ENCODE measurements around the gene PLAC8. TPM values are rescaled to one million over a fixed set of nuclear protein-coding genes. Genes with fewer than 3 reads are reported as not detected.
"Not testable (repeated sequence)": the region's sequence is repeated elsewhere in the genome, so short reads cannot be mapped to it uniquely, and the experiment has no call there.

The PLAC8 gene, protein sequence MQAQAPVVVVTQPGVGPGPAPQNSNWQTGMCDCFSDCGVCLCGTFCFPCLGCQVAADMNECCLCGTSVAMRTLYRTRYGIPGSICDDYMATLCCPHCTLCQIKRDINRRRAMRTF
- total RNA-seq: 2.4 TPM

GRCh38 chr4:83114576-83114975 is at the start of gene PLAC8:
TSS of gene PLAC8 (minus strand) at chr4:83114729. CDS start at chr4:83107921, 6,808 bp downstream.
- DNase-seq: no peak

DNA sequence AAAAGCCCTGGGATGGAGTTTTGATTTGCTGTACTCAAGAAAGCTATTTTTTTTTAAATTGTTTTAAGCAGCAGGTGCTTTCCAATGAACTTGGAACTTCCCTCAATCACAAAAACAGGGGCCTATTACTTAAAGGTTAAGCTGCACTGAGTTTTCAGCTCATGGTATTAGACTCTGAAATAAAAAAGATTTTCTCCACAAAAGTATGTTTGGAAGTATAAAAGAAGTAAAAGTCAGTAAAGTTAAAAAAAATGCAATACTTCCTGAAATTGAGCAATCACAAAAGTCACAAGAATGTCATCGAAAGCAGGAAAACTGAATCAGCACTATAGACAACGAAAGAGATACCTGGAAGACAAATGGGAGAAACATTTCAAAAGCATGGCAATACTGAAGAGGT is 38.9 kb upstream of the PLAC8 start:
- DNase-seq: no peak

GRCh38 chr4:83152746-83153145 is 38.2 kb upstream of the PLAC8 start:
- DNase-seq: no peak

DNA sequence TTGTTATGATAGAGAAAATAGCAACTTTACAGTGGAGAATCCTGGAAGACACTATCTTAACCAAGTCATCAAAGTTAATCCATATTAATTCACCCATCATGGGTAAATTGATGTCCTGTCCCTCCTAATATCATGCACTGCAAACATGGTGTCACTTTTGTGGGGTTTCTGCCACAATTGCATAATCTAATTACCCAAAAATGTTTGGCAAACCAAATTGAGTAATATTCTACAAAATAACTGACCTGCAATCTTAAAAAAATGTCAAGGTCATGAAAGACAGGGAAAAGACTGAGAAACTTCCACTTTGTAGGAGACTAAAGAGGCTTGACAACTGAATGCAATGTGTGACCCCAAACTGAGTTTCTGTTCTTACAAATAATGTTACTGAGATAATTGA is 37.1 kb upstream of the PLAC8 start:
- no peak for DNase-seq

- no peak for DNase-seq
These were observed 36.3 kb upstream of the PLAC8 start for GRCh38 chr4:83150653-83151330.

DNA sequence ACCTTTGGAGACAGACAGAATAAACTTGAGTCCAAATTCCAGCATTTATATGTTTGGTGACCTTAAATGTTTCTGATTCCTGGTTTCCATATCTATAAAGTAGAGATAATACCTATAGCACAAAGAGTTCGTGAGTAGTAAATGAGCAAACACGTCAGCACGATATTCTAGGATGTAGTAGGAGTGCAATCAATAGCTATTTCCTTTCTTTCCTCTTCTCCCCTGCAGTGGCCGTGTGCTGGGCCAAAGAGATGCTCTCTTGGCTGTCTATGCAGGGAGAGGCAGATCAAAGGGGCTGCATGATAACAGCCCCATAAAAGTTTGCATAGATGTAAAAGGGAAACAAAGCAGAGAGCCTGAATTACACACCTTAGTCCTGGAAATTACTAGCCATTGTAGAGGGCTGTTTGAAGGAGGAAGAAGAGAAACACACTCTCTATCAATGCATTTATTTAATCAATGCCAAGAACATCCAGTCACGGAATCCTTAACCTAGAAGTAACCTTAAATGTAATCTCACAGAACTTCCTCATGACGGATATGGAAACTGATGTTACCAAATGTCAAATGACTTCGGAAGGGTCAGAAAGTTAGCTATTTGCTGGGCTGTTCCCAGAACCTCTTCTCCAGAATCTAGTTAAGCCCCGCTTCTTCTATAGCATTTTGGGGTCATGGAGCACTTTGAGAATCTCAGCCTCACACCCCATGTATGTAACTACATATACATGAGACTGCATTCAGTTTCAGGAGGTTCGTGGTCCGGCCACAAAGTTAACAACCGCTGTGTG is 35.5 kb upstream of the PLAC8 start:
- DNase-seq: no peak

GRCh38 chr4:83146841-83147240 is 32.3 kb upstream of the PLAC8 start:
- DNase-seq: no peak

DNA sequence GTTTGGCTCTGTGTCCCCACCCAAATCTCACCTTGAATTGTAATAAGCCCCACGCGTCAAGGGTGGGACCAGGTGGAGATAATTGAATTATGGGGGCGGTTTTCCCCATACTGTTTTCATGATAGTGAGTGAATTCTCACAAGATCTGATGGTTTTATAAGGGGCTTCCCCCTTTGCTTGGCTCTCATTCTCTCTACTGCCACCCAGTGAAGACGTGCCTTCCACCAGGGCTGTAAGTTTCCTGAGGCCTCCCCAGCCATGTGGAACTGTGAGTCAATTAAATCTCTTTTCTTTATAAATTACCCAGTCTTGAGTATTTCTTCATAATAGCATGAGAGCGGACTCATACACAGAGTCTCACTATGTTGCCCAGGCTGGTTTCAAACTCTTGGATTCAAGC is 31.2 kb upstream of the PLAC8 start:
- not testable (repeated sequence) for DNase-seq

GRCh38 chr4:83139514-83140156 is 25.1 kb upstream of the PLAC8 start:
- no peak for DNase-seq

DNA sequence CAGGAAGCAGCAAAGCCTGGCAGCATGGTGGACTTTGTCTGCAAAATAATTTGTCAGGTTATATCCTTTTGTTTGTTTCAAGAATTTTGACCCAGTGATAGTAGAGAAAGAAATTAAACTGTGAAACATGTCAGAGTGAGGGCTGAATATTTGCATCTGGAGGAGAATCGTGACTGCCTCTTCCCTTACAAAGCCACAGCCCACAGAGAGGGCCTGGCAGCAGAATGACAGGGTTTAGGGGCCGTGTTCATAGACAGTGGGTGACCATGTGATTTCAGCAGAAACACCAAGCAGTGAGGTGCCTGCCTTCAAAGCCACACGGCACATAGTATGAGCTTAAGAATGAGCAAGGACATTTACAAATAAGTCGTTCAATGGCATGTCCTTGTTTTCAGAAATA is 24.4 kb upstream of the PLAC8 start:
- DNase-seq: no peak

- DNase-seq: no peak
These were observed 17.5 kb upstream of the PLAC8 start for GRCh38 chr4:83132065-83132464.

GRCh38 chr4:83129264-83129663 is 14.7 kb upstream of the PLAC8 start:
- DNase-seq: no peak

DNA sequence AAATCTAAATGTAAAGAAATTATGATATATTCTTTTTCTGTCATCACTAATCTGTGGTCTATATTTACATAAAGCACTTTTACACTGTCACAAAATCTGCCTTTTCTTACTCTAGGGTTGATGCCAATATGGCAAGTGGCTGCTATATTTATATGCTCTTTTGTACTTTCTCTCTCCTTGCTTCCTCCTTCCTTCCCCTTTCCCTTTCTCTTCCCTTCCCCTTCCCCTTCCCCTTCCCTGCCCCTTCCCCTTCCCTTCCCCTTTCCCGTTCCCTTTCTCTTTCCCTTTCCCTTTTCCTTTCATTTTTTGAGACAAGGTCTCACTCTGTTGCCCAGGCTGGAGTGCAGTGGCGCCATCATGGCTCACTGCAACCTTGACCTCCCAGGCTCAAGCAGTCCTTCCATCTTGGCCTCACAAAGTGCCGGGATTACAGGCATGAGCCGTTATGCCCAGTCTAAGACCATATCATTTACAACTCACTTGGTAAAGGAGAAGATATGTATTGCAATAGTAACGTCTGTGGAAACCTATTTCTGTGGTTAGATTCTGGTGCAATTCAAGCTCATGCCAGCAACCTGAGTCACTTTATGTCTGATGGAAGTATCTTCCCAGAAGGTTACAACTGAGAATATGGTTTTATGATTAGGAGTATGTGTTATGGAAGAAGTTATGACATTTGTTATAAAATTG is 13.9 kb upstream of the PLAC8 start:
- no peak for DNase-seq

DNA sequence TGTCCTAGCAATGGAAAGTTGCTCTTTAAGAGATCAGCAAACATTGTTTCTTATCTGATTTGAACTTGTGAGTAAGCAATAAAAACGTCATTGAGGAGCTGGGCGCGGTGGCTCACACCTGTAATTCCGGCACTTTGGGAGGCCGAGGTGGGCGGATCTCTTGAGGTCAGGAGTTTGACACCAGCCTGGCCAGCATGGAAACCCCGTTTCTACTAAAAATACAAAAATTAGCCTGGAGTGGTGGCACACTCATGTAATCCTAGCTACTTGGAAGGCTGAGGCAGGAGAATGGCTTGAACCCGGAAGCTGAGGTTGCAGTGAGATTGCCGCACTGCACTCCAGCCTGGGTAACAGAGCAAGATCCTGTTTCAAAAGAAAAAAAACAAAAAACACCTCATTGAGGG is 11.2 kb upstream of the PLAC8 start:
- no peak for DNase-seq

DNA sequence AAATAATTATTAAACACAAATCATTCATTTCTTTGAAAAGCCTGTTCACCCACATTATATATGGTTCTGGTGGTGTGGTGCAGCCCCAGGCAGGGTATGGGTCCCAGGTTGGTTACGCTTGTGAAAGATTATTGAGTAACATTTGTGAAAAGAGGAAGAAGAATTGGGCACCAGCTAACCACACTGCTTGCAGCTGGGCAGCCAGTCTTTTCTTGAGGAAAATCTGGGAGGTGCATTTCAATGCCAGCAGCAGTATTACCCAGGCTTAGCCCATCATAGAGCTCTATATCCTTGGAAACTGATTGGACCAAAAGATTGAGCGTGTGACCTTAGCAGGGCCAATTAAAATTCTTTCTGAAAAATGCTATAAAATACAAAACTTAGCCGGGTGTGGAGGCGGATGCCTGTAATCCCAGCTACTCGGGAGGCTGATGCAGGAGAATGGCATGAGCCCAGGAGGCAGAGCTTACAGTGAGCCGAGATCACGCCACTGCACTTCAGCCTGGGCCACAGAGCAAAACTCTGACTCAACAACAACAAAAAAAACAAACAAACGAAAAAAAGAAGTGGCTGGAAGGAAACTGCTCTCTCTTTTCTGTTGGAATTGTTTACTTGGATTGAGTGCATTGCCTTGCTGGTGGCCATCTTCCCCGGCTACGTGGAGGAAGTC is 9.7 kb upstream of the PLAC8 start:
- DNase-seq: no peak

- DNase-seq: no peak
These were observed 6.7 kb upstream of the PLAC8 start for GRCh38 chr4:83121246-83121645.

- DNase-seq: no peak
These were observed 4.3 kb upstream of the PLAC8 start for GRCh38 chr4:83118869-83119268.

GRCh38 chr4:83115656-83116285 is 1.2 kb upstream of the PLAC8 start:
- DNase-seq: no peak

GRCh38 chr4:83115000-83115399 is 471 bp upstream of the PLAC8 start:
- no peak for DNase-seq

DNA sequence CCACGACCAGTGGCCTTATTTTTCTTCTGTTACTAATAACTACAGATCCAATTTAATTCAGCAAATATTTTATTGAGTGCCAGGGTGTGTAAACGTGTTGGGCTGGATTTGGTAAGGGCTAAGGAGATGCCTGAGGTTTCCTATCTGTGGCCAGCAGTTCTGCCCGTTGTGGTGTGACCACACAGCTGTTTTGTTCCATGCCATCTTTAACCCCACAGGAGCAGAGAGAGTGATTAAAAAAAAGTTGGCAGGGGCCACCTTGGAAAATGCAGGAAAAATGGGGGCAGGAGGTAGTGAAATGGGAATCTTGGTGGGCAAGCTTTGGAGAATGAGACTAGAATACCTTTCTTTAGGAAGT is 1.1 kb downstream of the PLAC8 start:
- DNase-seq: no peak

- no peak for DNase-seq
These were observed 1.7 kb downstream of the PLAC8 start for GRCh38 chr4:83112678-83113428.
